ENCODE data around the gene TAS2R41.

TAS2R41 gene

DNA sequence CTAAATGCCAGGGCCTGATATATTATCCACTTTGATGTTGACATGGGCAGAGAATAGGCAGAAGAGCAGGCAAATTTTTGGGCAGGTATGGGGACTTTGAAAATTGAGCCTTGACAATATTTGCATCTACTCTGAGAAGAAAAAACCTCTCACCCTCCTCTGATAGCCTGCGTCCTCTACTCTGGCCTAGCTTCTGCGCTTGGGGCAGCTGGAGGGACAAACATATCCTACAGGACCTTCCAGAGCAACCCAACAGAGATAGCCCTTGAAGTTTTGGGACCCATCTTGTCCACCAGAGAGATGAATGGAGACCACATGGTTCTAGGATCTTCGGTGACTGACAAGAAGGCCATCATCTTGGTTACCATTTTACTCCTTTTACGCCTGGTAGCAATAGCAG, 34.5 kb upstream of the TAS2R41 start, which contains the start of gene TAS2R60:
Gene TAS2R60 (plus strand): TSS at position 301 of the 400 bp plus-strand sequence. CDS start 0 bp downstream, at position 301.
- H3K9me3 ChIP-seq (ENCODE audit: severe bottlenecking): no peaks in the 10 kb centered on the region
- H3K27ac ChIP-seq (ENCODE audit: poor library complexity, severe bottlenecking): no peak within 1 kb of the TSS
- TF ChIP-seq, protein P1, sequence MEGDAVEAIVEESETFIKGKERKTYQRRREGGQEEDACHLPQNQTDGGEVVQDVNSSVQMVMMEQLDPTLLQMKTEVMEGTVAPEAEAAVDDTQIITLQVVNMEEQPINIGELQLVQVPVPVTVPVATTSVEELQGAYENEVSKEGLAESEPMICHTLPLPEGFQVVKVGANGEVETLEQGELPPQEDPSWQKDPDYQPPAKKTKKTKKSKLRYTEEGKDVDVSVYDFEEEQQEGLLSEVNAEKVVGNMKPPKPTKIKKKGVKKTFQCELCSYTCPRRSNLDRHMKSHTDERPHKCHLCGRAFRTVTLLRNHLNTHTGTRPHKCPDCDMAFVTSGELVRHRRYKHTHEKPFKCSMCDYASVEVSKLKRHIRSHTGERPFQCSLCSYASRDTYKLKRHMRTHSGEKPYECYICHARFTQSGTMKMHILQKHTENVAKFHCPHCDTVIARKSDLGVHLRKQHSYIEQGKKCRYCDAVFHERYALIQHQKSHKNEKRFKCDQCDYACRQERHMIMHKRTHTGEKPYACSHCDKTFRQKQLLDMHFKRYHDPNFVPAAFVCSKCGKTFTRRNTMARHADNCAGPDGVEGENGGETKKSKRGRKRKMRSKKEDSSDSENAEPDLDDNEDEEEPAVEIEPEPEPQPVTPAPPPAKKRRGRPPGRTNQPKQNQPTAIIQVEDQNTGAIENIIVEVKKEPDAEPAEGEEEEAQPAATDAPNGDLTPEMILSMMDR (IDR thresholded peaks at IDR 0.05; ENCODE audit: poor library complexity, severe bottlenecking): no peak
- no peaks in the 10 kb centered on the region for H3K36me3 ChIP-seq (ENCODE audit: low read depth)
- H3K4me1 ChIP-seq (ENCODE audit: insufficient read depth, poor library complexity, severe bottlenecking): no peaks in the 10 kb centered on the region
- H3K4me3 ChIP-seq (ENCODE audit: severe bottlenecking): no peak within 1 kb of the TSS
- no peaks in the 10 kb centered on the region for H3K27me3 ChIP-seq (ENCODE audit: insufficient read depth, poor library complexity, severe bottlenecking)
- DNase-seq (ENCODE audit: low spot score) (no peak), ATAC-seq (ENCODE audit: low read depth) (no peak)

DNA sequence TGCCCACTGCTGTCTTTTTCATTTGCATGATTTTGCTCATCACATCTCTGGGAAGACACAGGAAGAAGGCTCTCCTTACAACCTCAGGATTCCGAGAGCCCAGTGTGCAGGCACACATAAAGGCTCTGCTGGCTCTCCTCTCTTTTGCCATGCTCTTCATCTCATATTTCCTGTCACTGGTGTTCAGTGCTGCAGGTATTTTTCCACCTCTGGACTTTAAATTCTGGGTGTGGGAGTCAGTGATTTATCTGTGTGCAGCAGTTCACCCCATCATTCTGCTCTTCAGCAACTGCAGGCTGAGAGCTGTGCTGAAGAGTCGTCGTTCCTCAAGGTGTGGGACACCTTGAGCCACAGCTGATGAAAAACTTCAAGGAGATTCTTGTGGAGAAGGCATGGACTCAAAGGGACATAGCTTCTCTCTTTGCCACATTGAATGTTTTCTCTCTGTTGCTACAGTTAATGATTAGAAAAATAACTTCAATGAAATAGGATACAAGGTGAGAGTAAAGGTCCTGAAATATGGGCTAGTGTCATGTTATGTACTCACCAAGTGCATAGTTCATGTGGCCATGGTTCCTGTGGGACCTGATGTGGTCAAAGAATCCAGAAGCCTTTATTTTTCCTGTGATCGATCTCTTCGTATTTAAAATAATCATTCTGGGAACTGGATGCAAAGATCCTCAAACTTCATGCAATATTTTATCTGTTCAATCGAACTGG, 33.5 kb upstream of the TAS2R41 start:
- H3K27ac ChIP-seq (ENCODE audit: poor library complexity, severe bottlenecking): no peak overlapping the region
- ATAC-seq (ENCODE audit: low read depth): no peak
- TF ChIP-seq, protein P1 (IDR thresholded peaks at IDR 0.05; ENCODE audit: poor library complexity, severe bottlenecking): no peak
- DNase-seq (ENCODE audit: low spot score): no peak
- no peaks in the 10 kb centered on the region for H3K27me3 ChIP-seq (ENCODE audit: insufficient read depth, poor library complexity, severe bottlenecking)
- no peaks in the 10 kb centered on the region for H3K36me3 ChIP-seq (ENCODE audit: low read depth)
- H3K4me1 ChIP-seq (ENCODE audit: insufficient read depth, poor library complexity, severe bottlenecking): no peaks in the 10 kb centered on the region
- no peaks in the 10 kb centered on the region for H3K9me3 ChIP-seq (ENCODE audit: severe bottlenecking)
- H3K4me3 ChIP-seq (ENCODE audit: severe bottlenecking): no peak overlapping the region

DNA sequence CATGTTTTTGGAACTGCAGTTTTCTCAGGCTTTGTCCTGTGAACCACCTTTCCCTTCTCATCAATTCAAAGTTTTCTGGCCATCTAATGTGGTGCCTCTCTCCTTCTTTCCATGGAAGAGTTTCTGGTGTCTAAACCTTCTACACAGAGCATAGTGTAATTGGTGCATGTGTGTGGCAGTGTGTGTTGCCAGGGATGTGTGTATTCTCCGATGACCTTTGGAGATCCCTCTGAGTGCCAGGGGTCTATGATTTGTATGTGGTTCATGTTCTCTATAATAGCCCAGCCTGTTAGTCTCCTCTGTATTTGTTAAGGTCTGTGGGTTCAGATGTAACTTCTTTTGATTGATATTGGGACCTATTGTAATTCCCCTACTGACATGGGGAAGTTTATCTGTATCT, 32.9 kb upstream of the TAS2R41 start:
- Histone ChIP-seq H3K9me3 (ENCODE audit: severe bottlenecking) (no peaks in the 10 kb centered on the region), H3K27ac (ENCODE audit: poor library complexity, severe bottlenecking) (no peak overlapping the region), H3K4me1 (ENCODE audit: insufficient read depth, poor library complexity, severe bottlenecking) (no peaks in the 10 kb centered on the region), H3K4me3 (ENCODE audit: severe bottlenecking) (no peak overlapping the region), H3K27me3 (ENCODE audit: insufficient read depth, poor library complexity, severe bottlenecking) (no peaks in the 10 kb centered on the region), H3K36me3 (ENCODE audit: low read depth) (no peaks in the 10 kb centered on the region)
- TF ChIP-seq, protein P1 (IDR thresholded peaks at IDR 0.05; ENCODE audit: poor library complexity, severe bottlenecking): no peak
- DNase-seq (ENCODE audit: low spot score) (no peak), ATAC-seq (ENCODE audit: low read depth) (no peak)

DNA sequence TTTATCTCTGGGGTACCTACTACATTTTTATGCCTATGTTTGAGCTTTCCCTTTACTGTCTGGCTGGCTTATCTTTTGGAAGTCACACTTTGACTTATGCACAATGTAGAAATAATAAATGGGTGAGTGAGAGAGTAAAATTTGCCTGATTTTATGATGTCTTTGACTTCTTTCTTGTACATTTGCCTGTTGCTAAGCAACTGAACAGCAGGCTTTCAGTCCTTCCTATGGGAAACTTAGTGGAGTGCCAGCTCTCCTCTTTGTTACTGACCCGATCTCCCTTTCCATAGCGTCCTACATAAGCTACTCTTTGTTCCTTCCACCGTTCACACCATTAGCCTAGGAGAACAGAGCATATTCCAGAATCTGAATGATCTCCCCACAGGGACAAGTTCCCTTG, 30.2 kb upstream of the TAS2R41 start:
- no peak overlapping the region for H3K4me3 ChIP-seq (ENCODE audit: severe bottlenecking)
- H3K4me1 ChIP-seq (ENCODE audit: insufficient read depth, poor library complexity, severe bottlenecking): no peaks in the 10 kb centered on the region
- no peak overlapping the region for H3K27ac ChIP-seq (ENCODE audit: poor library complexity, severe bottlenecking)
- no peaks in the 10 kb centered on the region for H3K36me3 ChIP-seq (ENCODE audit: low read depth)
- DNase-seq (ENCODE audit: low spot score) (no peak), ATAC-seq (ENCODE audit: low read depth) (no peak)
- no peaks in the 10 kb centered on the region for H3K27me3 ChIP-seq (ENCODE audit: insufficient read depth, poor library complexity, severe bottlenecking)
- H3K9me3 ChIP-seq (ENCODE audit: severe bottlenecking): no peaks in the 10 kb centered on the region
- TF ChIP-seq, protein P1 (IDR thresholded peaks at IDR 0.05; ENCODE audit: poor library complexity, severe bottlenecking): no peak

DNA sequence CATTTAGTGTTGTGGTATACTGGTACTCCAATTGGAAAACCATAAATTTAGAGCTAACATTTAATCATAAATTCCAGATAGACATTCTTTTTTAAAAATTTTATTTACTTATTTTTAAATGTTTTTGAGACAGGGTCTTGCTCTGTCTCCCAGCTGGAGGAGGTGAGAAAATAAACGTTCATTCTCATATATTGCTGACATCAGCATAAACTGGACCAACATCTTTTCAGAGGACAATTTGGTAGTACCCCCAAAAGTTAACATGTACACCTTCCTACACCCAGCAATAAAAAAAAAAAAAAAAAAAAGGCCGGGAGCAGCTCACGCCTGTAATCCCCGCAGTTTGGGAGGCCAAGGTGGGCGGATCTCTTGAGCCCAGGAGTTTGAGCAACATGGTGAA, 29.2 kb upstream of the TAS2R41 start:
- Histone ChIP-seq H3K9me3 (ENCODE audit: severe bottlenecking) (no peaks in the 10 kb centered on the region), H3K27ac (ENCODE audit: poor library complexity, severe bottlenecking) (no peak overlapping the region), H3K4me3 (ENCODE audit: severe bottlenecking) (no peak overlapping the region), H3K4me1 (ENCODE audit: insufficient read depth, poor library complexity, severe bottlenecking) (no peaks in the 10 kb centered on the region), H3K27me3 (ENCODE audit: insufficient read depth, poor library complexity, severe bottlenecking) (no peaks in the 10 kb centered on the region), H3K36me3 (ENCODE audit: low read depth) (no peaks in the 10 kb centered on the region)
- no peak for ATAC-seq (ENCODE audit: low read depth)
- no peak for DNase-seq (ENCODE audit: low spot score)
- TF ChIP-seq, protein P1 (IDR thresholded peaks at IDR 0.05; ENCODE audit: poor library complexity, severe bottlenecking): no peak
